SU-DHL-6 (cell line): ENCODE results near the gene LUC7L.
A peak's percentile ranks its signal among the peaks of the same experiment; 100 is the strongest.

ENCODE experiments used
- H2AFZ ChIP-seq: fragments of 200-600 bp; sonication (generic); 2 replicates; pipeline ENCODE4 v1.6.1; 2014; ENCODE audit warnings: low read depth, mild to moderate bottlenecking, moderate library complexity, mixed read lengths, antibody characterized with exemption, low read length; ENCODE audit not compliant: severe bottlenecking
- H3F3A ChIP-seq: fragments of 200-600 bp; shearing (Covaris generic); 2 replicates; pipeline ENCODE4 v1.6.0; 2016; ENCODE audit warnings: antibody characterized with exemption, mild to moderate bottlenecking; ENCODE audit not compliant: insufficient read depth
- H3K27ac ChIP-seq: fragments of 200-600 bp; sonication (generic); 2 replicates; pipeline ENCODE4 v1.5.1; 2016; ENCODE audit warnings: low read depth, mild to moderate bottlenecking, low read length, moderate library complexity, mixed read lengths
- H3K27me3 ChIP-seq: fragments of 200-600 bp; sonication (generic), shearing (Covaris generic); 2 replicates; pipeline ENCODE4 v1.6.0; 2014; ENCODE audit warnings: mild to moderate bottlenecking, low read length
- H3K36me3 ChIP-seq: fragments of 200-600 bp; sonication (generic); 2 replicates; pipeline ENCODE4 v1.6.1; 2014; ENCODE audit warnings: mild to moderate bottlenecking, low read length, mixed read lengths
- H3K4me2 ChIP-seq: fragments of 300-600, 200-600 bp; shearing (Covaris generic), sonication (generic); 2 replicates; pipeline ENCODE4 v1.6.0; 2014; ENCODE audit warnings: low read length, low read depth, mild to moderate bottlenecking; ENCODE audit not compliant: poor library complexity, severe bottlenecking
- H3K4me3 ChIP-seq: fragments of 200-600 bp; sonication (generic); 2 replicates; pipeline ENCODE4 v1.5.1; 2014; ENCODE audit warnings: antibody characterized with exemption, low read length, mild to moderate bottlenecking, mixed read lengths; ENCODE audit not compliant: insufficient read depth, poor library complexity, severe bottlenecking
- H3K79me2 ChIP-seq: fragments of 200-600 bp; sonication (generic); 2 replicates; pipeline ENCODE4 v1.6.1; 2014; ENCODE audit warnings: mild to moderate bottlenecking, low read length, moderate library complexity; ENCODE audit not compliant: insufficient read depth
- H3K9ac ChIP-seq: fragments of 200-600 bp; sonication (generic); 2 replicates; pipeline ENCODE4 v1.7.0; 2014; ENCODE audit warnings: mild to moderate bottlenecking, low read length
- H3K9me2 ChIP-seq: fragments of 200-600 bp; sonication (generic); replicated peaks from 2 replicates; pipeline ENCODE4 v1.6.1; 2014; ENCODE audit warnings: low read length; ENCODE audit not compliant: insufficient read depth
- H3K9me3 ChIP-seq: fragments of 200-600 bp; sonication (generic); 2 replicates; pipeline ENCODE4 v1.6.1; 2014; ENCODE audit warnings: low read length, mixed read lengths; ENCODE audit not compliant: insufficient read depth
- H4K20me1 ChIP-seq: fragments of 200-600 bp; sonication (generic); 2 replicates; pipeline ENCODE4 v1.6.1; 2014; ENCODE audit warnings: low read depth, mild to moderate bottlenecking, antibody characterized with exemption, low read length, moderate library complexity, mixed read lengths
- EZH2phosphoT487 ChIP-seq: fragments of 200-600 bp; sonication (generic), shearing (Covaris generic); conservative IDR thresholded peaks from 2 replicates; pipeline ENCODE4 v1.6.1; 2018; ENCODE audit warnings: mild to moderate bottlenecking, antibody characterized with exemption, low read length, moderate library complexity, mixed read lengths
- TF ChIP-seq, protein P1 (sequence below): fragments of 200-600 bp; sonication (generic); IDR thresholded peaks from one replicate; pipeline ENCODE4 v1.5.1; 2017; ENCODE audit warnings: antibody characterized with exemption, mild to moderate bottlenecking, low read length, moderate library complexity; ENCODE audit not compliant: insufficient read depth, poor library complexity, severe bottlenecking

LUC7L gene

DNA sequence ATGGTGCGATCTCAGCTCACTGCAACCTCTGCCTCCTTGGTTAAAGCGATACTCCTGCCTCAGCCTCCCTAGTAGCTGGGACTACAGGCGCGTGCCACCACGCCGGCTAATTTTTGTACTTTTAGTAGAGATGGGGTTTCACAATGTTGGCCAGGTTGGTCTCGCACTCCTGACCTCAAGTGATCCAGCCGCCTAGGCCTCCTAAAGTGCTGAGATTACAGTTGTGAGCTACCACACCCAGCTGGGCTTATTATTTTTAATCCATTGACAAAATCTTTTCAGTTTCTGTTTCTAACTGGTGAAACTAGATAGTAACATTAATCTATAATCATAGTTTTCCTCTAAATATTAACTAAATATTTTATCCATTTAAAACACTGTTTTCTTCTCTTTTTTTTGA, 11.3 kb upstream of the LUC7L start:
- H3K27me3 ChIP-seq, result no peaks in the 10 kb centered on the region
- no peaks in the 10 kb centered on the region for H3K36me3 ChIP-seq
- peaks cover 9% of the 10 kb centered on the region for H3K79me2 ChIP-seq
- no peaks in the 10 kb centered on the region for H3K9me3 ChIP-seq
- TF ChIP-seq, protein P1, sequence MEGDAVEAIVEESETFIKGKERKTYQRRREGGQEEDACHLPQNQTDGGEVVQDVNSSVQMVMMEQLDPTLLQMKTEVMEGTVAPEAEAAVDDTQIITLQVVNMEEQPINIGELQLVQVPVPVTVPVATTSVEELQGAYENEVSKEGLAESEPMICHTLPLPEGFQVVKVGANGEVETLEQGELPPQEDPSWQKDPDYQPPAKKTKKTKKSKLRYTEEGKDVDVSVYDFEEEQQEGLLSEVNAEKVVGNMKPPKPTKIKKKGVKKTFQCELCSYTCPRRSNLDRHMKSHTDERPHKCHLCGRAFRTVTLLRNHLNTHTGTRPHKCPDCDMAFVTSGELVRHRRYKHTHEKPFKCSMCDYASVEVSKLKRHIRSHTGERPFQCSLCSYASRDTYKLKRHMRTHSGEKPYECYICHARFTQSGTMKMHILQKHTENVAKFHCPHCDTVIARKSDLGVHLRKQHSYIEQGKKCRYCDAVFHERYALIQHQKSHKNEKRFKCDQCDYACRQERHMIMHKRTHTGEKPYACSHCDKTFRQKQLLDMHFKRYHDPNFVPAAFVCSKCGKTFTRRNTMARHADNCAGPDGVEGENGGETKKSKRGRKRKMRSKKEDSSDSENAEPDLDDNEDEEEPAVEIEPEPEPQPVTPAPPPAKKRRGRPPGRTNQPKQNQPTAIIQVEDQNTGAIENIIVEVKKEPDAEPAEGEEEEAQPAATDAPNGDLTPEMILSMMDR, result no peak
- no peak for TF ChIP-seq EZH2phosphoT487
- H3K4me2 ChIP-seq, result no peak overlapping the region
- no peak overlapping the region for H3K27ac ChIP-seq
- H2AFZ ChIP-seq, result no peak overlapping the region
- H3F3A ChIP-seq, result peaks cover 9% of the 10 kb centered on the region; the same call in 1 of the 2 replicates
- no peak overlapping the region for H3K4me3 ChIP-seq
- no peaks in the 10 kb centered on the region for H3K9me2 ChIP-seq
- H4K20me1 ChIP-seq, result no peaks in the 10 kb centered on the region
- H3K9ac ChIP-seq, result no peak overlapping the region

DNA sequence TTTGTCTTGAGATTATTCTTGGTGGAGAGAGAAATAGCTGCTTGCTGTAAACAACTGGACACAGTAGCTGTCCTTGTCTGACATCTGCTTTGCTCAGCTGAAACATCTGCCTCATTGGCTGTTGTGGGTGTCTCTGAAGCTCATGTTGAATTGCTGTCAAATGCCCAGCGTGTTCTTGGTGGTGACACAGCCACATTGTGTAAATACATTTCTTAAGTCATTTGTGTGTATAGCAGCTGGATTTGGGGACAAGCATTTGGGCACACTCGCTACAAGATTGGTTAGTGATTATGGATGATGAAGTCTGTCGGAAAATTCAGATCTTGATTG, 10.7 kb upstream of the LUC7L start:
- H3K4me2 ChIP-seq, result no peak overlapping the region
- H3K9ac ChIP-seq, result no peak overlapping the region
- no peaks in the 10 kb centered on the region for H3K9me3 ChIP-seq
- no peaks in the 10 kb centered on the region for H3K9me2 ChIP-seq
- H3K79me2 ChIP-seq, result peaks cover 10% of the 10 kb centered on the region
- no peaks in the 10 kb centered on the region for H3K27me3 ChIP-seq
- TF ChIP-seq, protein P1, result no peak
- no peak for TF ChIP-seq EZH2phosphoT487
- H3K4me3 ChIP-seq, result no peak overlapping the region
- no peaks in the 10 kb centered on the region for H3K36me3 ChIP-seq
- H2AFZ ChIP-seq, result no peak overlapping the region
- no peak overlapping the region for H3K27ac ChIP-seq
- H3F3A ChIP-seq, result peaks cover 8% of the 10 kb centered on the region
- no peaks in the 10 kb centered on the region for H4K20me1 ChIP-seq

DNA sequence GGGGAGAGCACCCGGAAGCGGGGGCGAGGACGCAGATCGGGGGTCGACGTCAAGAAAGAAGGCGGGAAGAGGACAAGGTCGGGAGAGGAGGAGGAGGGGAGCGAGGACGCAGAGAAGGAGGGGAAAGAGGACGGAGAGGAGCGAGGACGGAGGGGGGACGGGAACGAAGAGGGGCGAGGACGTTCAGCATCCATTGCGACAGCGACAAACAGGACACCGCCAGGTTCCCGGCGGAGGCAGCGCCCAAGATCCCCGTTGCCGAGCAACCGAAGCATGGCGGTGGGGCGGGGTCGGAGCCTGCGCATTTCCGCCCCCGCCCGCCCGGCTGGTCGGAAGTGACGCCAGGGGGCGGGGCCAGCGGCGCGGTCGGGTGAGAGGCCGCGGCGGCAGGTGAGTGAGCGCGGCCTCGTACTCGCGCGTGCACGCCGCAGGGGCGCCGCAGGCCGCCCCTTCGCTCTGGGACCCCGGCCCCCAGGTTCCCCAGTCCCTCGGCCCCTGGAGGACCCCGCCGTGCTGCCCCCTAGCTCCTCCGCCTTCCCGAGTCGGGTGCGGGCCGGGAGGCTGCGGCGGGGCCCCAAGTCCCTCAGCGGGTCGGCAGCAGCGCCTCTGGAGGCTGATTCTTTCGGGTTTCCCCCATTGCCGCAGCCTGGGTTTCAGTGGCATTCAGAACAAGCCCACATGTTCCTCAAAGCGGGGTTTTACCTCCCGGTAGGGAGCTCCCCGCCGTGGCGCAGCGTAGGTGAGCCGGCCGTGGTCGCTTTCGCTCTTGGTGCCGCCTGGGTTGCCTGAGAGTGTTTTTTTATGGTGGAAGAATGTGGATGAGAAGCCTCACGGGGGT, 5.4 kb upstream of the LUC7L start, which contains the start of gene FAM234A:
Gene FAM234A (plus strand): TSS at position 354 of the 838 bp plus-strand sequence. CDS start 19,593 bp downstream, outside the sequence.
- Histone ChIP-seq H3K4me2 (peak within 1 kb of the TSS; percentile 60), H2AFZ (peak within 1 kb of the TSS; percentile 75), H3K9me2 (no peaks in the 10 kb centered on the region), H3F3A (peaks cover 9% of the 10 kb centered on the region), H3K4me3 (peak within 1 kb of the TSS; percentile 74), H3K27ac (peak within 1 kb of the TSS; percentile 68), H4K20me1 (no peaks in the 10 kb centered on the region), H3K36me3 (no peaks in the 10 kb centered on the region), H3K9ac (peak within 1 kb of the TSS; percentile 71), H3K9me3 (no peaks in the 10 kb centered on the region), H3K79me2 (peaks cover 6% of the 10 kb centered on the region), H3K27me3 (no peaks in the 10 kb centered on the region)
- TF ChIP-seq EZH2phosphoT487, result no peak
- TF ChIP-seq, protein P1, result peak; percentile 42
